ENCODE results near the gene PRSS16.
A peak's percentile ranks its signal among the peaks of the same experiment; 100 is the strongest.
"Not testable (repeated sequence)": the region's sequence is repeated elsewhere in the genome, so short reads cannot be mapped to it uniquely, and the experiment has no call there.

Gene PRSS16

GRCh38 chr6:27247133-27247836, at the start of gene PRSS16:
Gene PRSS16, plus strand, starts transcription at chr6:27247701. Its CDS starts 37 bp downstream, at chr6:27247738.
- DNase-seq (ENCODE audit: low read depth) = no peak

- no peak for DNase-seq (ENCODE audit: low read depth)
Measured at GRCh38 chr6:27205375-27206278, 41.9 kb upstream of the PRSS16 start.

- DNase-seq (ENCODE audit: low read depth) = no peak
Measured at GRCh38 chr6:27206806-27207205, 40.7 kb upstream of the PRSS16 start.

GRCh38 chr6:27208042-27208441, 39.5 kb upstream of the PRSS16 start:
- DNase-seq (ENCODE audit: low read depth) = no peak

GRCh38 chr6:27209196-27209595, 38.3 kb upstream of the PRSS16 start:
- no peak for DNase-seq (ENCODE audit: low read depth)

- DNase-seq (ENCODE audit: low read depth) = no peak
Measured at GRCh38 chr6:27209659-27210269, 37.7 kb upstream of the PRSS16 start.

- DNase-seq (ENCODE audit: low read depth) = not testable (repeated sequence)
Measured at GRCh38 chr6:27213091-27213517, 34.4 kb upstream of the PRSS16 start.

- no peak for DNase-seq (ENCODE audit: low read depth)
Measured at GRCh38 chr6:27213544-27214125, 33.9 kb upstream of the PRSS16 start.

- DNase-seq (ENCODE audit: low read depth) = no peak
Measured at GRCh38 chr6:27214126-27214601, 33.3 kb upstream of the PRSS16 start.

- DNase-seq (ENCODE audit: low read depth) = no peak
Measured at GRCh38 chr6:27216874-27217273, 30.6 kb upstream of the PRSS16 start.

GRCh38 chr6:27222971-27223370, 24.5 kb upstream of the PRSS16 start:
- not testable (repeated sequence) for DNase-seq (ENCODE audit: low read depth)

- DNase-seq (ENCODE audit: low read depth) = no peak
Measured at GRCh38 chr6:27224729-27225128, 22.8 kb upstream of the PRSS16 start.

GRCh38 chr6:27228963-27229477, 18.5 kb upstream of the PRSS16 start:
- no peak for DNase-seq (ENCODE audit: low read depth)

GRCh38 chr6:27230758-27231111, 16.8 kb upstream of the PRSS16 start:
- DNase-seq (ENCODE audit: low read depth) = no peak

- DNase-seq (ENCODE audit: low read depth) = no peak
Measured at GRCh38 chr6:27234576-27234975, 12.9 kb upstream of the PRSS16 start.

GRCh38 chr6:27237089-27237803, 10.3 kb upstream of the PRSS16 start:
- DNase-seq (ENCODE audit: low read depth) = peak; percentile 64

GRCh38 chr6:27238010-27238983, 9.2 kb upstream of the PRSS16 start:
- no peak for DNase-seq (ENCODE audit: low read depth)

- no peak for DNase-seq (ENCODE audit: low read depth)
Measured at GRCh38 chr6:27239258-27239657, 8.2 kb upstream of the PRSS16 start.

GRCh38 chr6:27241443-27241842, 6.1 kb upstream of the PRSS16 start:
- no peak for DNase-seq (ENCODE audit: low read depth)

GRCh38 chr6:27242589-27243265, 4.8 kb upstream of the PRSS16 start:
- DNase-seq (ENCODE audit: low read depth) = no peak

Data from activated T-cell treated with anti-CD3 and anti-CD28 coated beads for 48 hours (primary cell).